HEK293 (cell line): ENCODE data around the gene STAC2.
A peak's percentile ranks its signal among the peaks of the same experiment; 100 is the strongest.

Source experiments
- CTCF ChIA-PET: fragments of 350-600 bp; formaldehyde crosslinking; extraction: SDS; loops from one replicate; lab custom pipeline; 2021; ENCODE audit warnings: antibody characterized with exemption; lab: Yijun Ruan, JAX
- POLR2A ChIA-PET: fragments of 300-600 bp; formaldehyde crosslinking; extraction: SDS; loops from one replicate; lab custom pipeline; 2020; ENCODE audit warnings: antibody characterized with exemption, inconsistent platforms; lab: Yijun Ruan, JAX
- H3K27ac ChIP-seq: fragments of 200-500 bp; sonication (Bioruptor generic); 2 replicates; pipeline ENCODE4 v1.5.1; 2014; ENCODE audit warnings: low read depth, low read length, control low read depth, inconsistent platforms; ENCODE audit errors: extremely low read depth
- H3K36me3 ChIP-seq, 2 experiments: fragments of 200-500 bp in 1 of 2; sonication (Bioruptor generic) in 1 of 2; 1 replicate in 1 of 2; 2 replicates in 1 of 2; pipeline ENCODE4 v1.5.1; 2014 to 2017; ENCODE audit warnings: inconsistent platforms in 2 of 2, low read length in 2 of 2; ENCODE audit not compliant: control insufficient read depth in 2 of 2, insufficient read depth in 1 of 2
- H3K4me1 ChIP-seq: fragments of 200-500 bp; sonication (Bioruptor generic); 2 replicates; pipeline ENCODE4 v1.5.1; 2014; ENCODE audit warnings: mild to moderate bottlenecking, low read length, inconsistent platforms; ENCODE audit not compliant: control insufficient read depth, insufficient read depth
- H3K4me3 ChIP-seq: 2 replicates; pipeline ENCODE4 v1.5.1; 2011; ENCODE audit warnings: low read depth, mild to moderate bottlenecking, control low read depth, low read length, moderate library complexity
- H3K9me3 ChIP-seq: fragments of 200-500 bp; sonication (Bioruptor generic); 2 replicates; pipeline ENCODE4 v1.5.1; 2014; ENCODE audit warnings: low read depth, low read length, inconsistent platforms; ENCODE audit not compliant: control insufficient read depth, insufficient read depth
- EGR2 ChIP-seq: fragments of 450-650 bp; formaldehyde crosslinking; IDR thresholded peaks from 2 replicates; pipeline ENCODE4 v1.5.1; 2016; ENCODE audit warnings: low read depth, missing biosample characterization, missing genetic modification characterization
- HOXA7 ChIP-seq: sonication (generic); formaldehyde crosslinking; IDR thresholded peaks from 2 replicates; pipeline ENCODE4 v1.8.1; 2022; ENCODE audit warnings: missing genetic modification reagents, borderline replicate concordance
- KLF1 ChIP-seq: fragments of 450-650 bp; formaldehyde crosslinking; IDR thresholded peaks from 2 replicates; pipeline ENCODE4 v1.5.1; 2016; ENCODE audit warnings: missing biosample characterization, missing genetic modification characterization
- KLF10 ChIP-seq: fragments of 450-650 bp; IDR thresholded peaks from 2 replicates; pipeline ENCODE4 v1.5.1; 2018; ENCODE audit warnings: missing biosample characterization, mild to moderate bottlenecking, missing genetic modification characterization
- KLF8 ChIP-seq: fragments of 450-650 bp; formaldehyde crosslinking; IDR thresholded peaks from 2 replicates; pipeline ENCODE4 v1.5.1; 2016; ENCODE audit warnings: missing biosample characterization, missing genetic modification characterization
- SP2 ChIP-seq: fragments of 450-650 bp; formaldehyde crosslinking; IDR thresholded peaks from 2 replicates; pipeline ENCODE4 v1.5.1; 2016; ENCODE audit warnings: missing biosample characterization, missing genetic modification characterization
- SP7 ChIP-seq: fragments of 450-650 bp; formaldehyde crosslinking; IDR thresholded peaks from 2 replicates; pipeline ENCODE4 v1.5.1; 2016; ENCODE audit warnings: missing biosample characterization, missing genetic modification characterization
- ZBTB17 ChIP-seq: fragments of 450-650 bp; formaldehyde crosslinking; IDR thresholded peaks from 2 replicates; pipeline ENCODE4 v1.5.1; 2016; ENCODE audit warnings: missing biosample characterization, missing genetic modification characterization
- ZFP37 ChIP-seq: fragments of 450-650 bp; formaldehyde crosslinking; IDR thresholded peaks from 2 replicates; pipeline ENCODE4 v1.5.1; 2016; ENCODE audit warnings: missing biosample characterization, missing genetic modification characterization
- ZNF121 ChIP-seq: fragments of 450-650 bp; formaldehyde crosslinking; IDR thresholded peaks from 2 replicates; pipeline ENCODE4 v1.5.1; 2016; ENCODE audit warnings: missing biosample characterization, missing genetic modification characterization
- ZNF394 ChIP-seq: fragments of 450-650 bp; formaldehyde crosslinking; IDR thresholded peaks from 2 replicates; pipeline ENCODE4 v1.5.1; 2016; ENCODE audit warnings: missing biosample characterization, missing genetic modification characterization, mild to moderate bottlenecking, moderate library complexity, borderline replicate concordance
- ZNF426 ChIP-seq: fragments of 450-650 bp; formaldehyde crosslinking; IDR thresholded peaks from 2 replicates; pipeline ENCODE4 v1.5.1; 2017; ENCODE audit warnings: missing biosample characterization, missing genetic modification characterization, mild to moderate bottlenecking, inconsistent platforms, moderate library complexity
- ZNF473 ChIP-seq: fragments of 450-650 bp; formaldehyde crosslinking; IDR thresholded peaks from 2 replicates; pipeline ENCODE4 v1.5.1; 2017; ENCODE audit warnings: missing biosample characterization, missing genetic modification characterization
- ZNF624 ChIP-seq: fragments of 450-650 bp; formaldehyde crosslinking; IDR thresholded peaks from 2 replicates; pipeline ENCODE4 v1.5.1; 2017; ENCODE audit warnings: missing biosample characterization, missing genetic modification characterization
- TF ChIP-seq, protein P1 (sequence below): fragments of 450-650 bp; formaldehyde crosslinking; IDR thresholded peaks from 2 replicates; pipeline ENCODE4 v1.5.1; 2016; ENCODE audit warnings: missing biosample characterization, missing genetic modification characterization
- TF ChIP-seq, protein P2 (sequence below): fragments of 450-650 bp; formaldehyde crosslinking; IDR thresholded peaks from 2 replicates; pipeline ENCODE4 v1.5.1; 2016; ENCODE audit warnings: missing biosample characterization, missing genetic modification characterization
- TF ChIP-seq, protein P3 (sequence below): fragments of 450-650 bp; formaldehyde crosslinking; IDR thresholded peaks from 2 replicates; pipeline ENCODE4 v1.5.1; 2016; ENCODE audit warnings: missing biosample characterization, missing genetic modification characterization
- TF ChIP-seq, protein P4 (sequence below): fragments of 450-650 bp; formaldehyde crosslinking; IDR thresholded peaks from 2 replicates; pipeline ENCODE4 v1.5.1; 2016; ENCODE audit warnings: missing biosample characterization, missing genetic modification characterization
- TF ChIP-seq, protein P5 (sequence below): fragments of 450-650 bp; formaldehyde crosslinking; IDR thresholded peaks from 2 replicates; pipeline ENCODE4 v1.5.1; 2016; ENCODE audit warnings: missing biosample characterization, missing genetic modification characterization
- TF ChIP-seq, protein P6 (sequence below): fragments of 450-650 bp; formaldehyde crosslinking; IDR thresholded peaks from 2 replicates; pipeline ENCODE4 v1.5.0; 2017; ENCODE audit warnings: missing biosample characterization, missing genetic modification characterization, borderline replicate concordance

STAC2 gene

DNA sequence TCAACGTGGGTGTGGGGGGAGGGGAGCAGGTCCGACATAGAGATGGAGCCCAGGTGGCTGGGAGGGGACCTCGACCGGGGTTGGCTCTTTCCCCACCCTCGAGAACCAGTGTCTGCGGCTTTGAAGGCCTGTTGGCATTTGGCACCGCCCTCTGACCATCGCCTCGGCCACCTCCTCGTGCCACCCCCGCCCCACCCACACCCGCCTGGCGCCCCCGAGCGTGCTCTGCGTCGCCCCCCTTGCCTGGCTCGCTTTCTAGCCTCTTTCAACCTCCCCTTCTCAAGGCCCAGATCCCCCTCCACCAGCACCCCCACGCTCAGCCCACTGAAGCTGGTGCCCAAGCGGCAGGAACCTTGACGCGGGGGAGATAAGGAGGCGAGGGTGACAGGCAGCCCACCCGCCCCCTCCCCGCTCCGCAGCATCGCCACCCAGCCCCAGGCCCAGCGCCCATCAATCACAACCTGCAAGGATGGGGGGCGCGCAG lies 28.9 kb downstream of the STAC2 start (continued):
- 0 out of 2 replicates have a peak, but pooled peaks have one; percentile 1 for TF ChIP-seq KLF10 (tag by site-specific recombination)
- TF ChIP-seq, protein P1, sequence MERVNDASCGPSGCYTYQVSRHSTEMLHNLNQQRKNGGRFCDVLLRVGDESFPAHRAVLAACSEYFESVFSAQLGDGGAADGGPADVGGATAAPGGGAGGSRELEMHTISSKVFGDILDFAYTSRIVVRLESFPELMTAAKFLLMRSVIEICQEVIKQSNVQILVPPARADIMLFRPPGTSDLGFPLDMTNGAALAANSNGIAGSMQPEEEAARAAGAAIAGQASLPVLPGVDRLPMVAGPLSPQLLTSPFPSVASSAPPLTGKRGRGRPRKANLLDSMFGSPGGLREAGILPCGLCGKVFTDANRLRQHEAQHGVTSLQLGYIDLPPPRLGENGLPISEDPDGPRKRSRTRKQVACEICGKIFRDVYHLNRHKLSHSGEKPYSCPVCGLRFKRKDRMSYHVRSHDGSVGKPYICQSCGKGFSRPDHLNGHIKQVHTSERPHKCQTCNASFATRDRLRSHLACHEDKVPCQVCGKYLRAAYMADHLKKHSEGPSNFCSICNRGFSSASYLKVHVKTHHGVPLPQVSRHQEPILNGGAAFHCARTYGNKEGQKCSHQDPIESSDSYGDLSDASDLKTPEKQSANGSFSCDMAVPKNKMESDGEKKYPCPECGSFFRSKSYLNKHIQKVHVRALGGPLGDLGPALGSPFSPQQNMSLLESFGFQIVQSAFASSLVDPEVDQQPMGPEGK (tag by site-specific recombination): peak; percentile 49
- TF ChIP-seq HOXA7 (CRISPR knock-in tag): no peak
- TF ChIP-seq SP2: peak; percentile 52
- TF ChIP-seq, protein P2, sequence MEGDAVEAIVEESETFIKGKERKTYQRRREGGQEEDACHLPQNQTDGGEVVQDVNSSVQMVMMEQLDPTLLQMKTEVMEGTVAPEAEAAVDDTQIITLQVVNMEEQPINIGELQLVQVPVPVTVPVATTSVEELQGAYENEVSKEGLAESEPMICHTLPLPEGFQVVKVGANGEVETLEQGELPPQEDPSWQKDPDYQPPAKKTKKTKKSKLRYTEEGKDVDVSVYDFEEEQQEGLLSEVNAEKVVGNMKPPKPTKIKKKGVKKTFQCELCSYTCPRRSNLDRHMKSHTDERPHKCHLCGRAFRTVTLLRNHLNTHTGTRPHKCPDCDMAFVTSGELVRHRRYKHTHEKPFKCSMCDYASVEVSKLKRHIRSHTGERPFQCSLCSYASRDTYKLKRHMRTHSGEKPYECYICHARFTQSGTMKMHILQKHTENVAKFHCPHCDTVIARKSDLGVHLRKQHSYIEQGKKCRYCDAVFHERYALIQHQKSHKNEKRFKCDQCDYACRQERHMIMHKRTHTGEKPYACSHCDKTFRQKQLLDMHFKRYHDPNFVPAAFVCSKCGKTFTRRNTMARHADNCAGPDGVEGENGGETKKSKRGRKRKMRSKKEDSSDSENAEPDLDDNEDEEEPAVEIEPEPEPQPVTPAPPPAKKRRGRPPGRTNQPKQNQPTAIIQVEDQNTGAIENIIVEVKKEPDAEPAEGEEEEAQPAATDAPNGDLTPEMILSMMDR (tag by site-specific recombination): peak; percentile 16; the same call in 1 of the 2 replicates
- TF ChIP-seq KLF1: peak; percentile 56; the same call in 1 of the 2 replicates
- peak; percentile 90 for TF ChIP-seq EGR2 (tag by site-specific recombination)
- TF ChIP-seq, protein P3, sequence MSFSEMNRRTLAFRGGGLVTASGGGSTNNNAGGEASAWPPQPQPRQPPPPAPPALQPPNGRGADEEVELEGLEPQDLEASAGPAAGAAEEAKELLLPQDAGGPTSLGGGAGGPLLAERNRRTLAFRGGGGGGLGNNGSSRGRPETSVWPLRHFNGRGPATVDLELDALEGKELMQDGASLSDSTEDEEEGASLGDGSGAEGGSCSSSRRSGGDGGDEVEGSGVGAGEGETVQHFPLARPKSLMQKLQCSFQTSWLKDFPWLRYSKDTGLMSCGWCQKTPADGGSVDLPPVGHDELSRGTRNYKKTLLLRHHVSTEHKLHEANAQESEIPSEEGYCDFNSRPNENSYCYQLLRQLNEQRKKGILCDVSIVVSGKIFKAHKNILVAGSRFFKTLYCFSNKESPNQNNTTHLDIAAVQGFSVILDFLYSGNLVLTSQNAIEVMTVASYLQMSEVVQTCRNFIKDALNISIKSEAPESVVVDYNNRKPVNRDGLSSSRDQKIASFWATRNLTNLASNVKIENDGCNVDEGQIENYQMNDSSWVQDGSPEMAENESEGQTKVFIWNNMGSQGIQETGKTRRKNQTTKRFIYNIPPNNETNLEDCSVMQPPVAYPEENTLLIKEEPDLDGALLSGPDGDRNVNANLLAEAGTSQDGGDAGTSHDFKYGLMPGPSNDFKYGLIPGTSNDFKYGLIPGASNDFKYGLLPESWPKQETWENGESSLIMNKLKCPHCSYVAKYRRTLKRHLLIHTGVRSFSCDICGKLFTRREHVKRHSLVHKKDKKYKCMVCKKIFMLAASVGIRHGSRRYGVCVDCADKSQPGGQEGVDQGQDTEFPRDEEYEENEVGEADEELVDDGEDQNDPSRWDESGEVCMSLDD (tag by site-specific recombination): peak; percentile 28; the same call in 1 of the 2 replicates
- TF ChIP-seq, all 188 proteins: peak for 11

DNA sequence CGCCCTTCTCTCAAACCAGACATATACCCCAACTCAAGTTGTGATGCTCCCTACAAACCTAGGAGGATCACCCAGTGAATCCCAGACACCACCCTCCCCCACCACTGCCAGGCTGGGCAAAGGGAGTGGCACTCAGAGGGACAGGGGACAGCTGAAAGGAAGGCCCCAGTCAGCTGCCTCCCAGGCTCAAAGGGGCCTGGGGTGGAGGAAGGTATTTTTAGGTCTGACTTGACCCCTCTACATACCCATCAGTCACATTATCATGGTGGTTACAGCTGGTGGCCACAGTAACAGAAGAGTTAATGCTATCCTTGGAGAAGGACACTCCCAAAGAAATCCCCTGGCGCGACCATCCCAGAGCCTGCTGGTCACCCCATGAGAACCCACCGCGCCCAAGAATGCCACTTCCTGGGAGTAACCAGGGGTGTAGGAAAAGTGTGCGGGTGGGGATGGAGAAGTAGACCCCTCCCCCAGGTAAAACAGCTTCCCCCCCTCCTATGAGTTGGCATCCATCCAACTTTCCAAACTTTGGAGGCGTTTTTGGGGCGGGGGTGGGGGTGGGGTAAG lies 29.4 kb downstream of the STAC2 start:
- no peaks in the 10 kb centered on the region for H3K9me3 ChIP-seq
- peaks cover 19% of the 10 kb centered on the region; the same call in 1 of the 2 replicates for H3K4me1 ChIP-seq
- ChIA-PET CTCF (interaction anchor here (0.5 to 3.5 kb wide), 8 partner anchors 10 to 48 kb away, joined by 3 to 28 read pairs (median 6); no protein-coding TSS in a partner anchor), POLR2A (interaction anchor here (0.9 to 2.2 kb wide), 3 partner anchors 9 to 48 kb away, joined by 3 to 15 read pairs (median 4); no protein-coding TSS in a partner anchor)
- no peak overlapping the region; the same call in 1 of the 2 replicates for H3K27ac ChIP-seq
- H3K4me3 ChIP-seq: peak overlapping the region; percentile 12; the same call in 1 of the 2 replicates
- H3K36me3 ChIP-seq: peaks cover 10 to 38% of the 10 kb centered on the region in 2 experiments
- TF ChIP-seq, protein P4, sequence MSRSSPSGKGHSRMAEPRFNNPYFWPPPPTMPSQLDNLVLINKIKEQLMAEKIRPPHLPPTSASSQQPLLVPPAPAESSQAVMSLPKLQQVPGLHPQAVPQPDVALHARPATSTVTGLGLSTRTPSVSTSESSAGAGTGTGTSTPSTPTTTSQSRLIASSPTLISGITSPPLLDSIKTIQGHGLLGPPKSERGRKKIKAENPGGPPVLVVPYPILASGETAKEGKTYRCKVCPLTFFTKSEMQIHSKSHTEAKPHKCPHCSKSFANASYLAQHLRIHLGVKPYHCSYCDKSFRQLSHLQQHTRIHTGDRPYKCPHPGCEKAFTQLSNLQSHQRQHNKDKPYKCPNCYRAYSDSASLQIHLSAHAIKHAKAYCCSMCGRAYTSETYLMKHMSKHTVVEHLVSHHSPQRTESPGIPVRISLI (tag by site-specific recombination): no peak
- TF ChIP-seq ZFP37 (tag by site-specific recombination) (no peak), KLF10 (tag by site-specific recombination) (0 out of 2 replicates have a peak, but pooled peaks have one; percentile 10), ZNF624 (no peak), SP7 (tag by site-specific recombination) (no peak), HOXA7 (CRISPR knock-in tag) (no peak), ZNF426 (tag by site-specific recombination) (no peak), ZNF121 (tag by site-specific recombination) (no peak), ZNF394 (tag by site-specific recombination) (no peak), KLF8 (tag by site-specific recombination) (0 out of 2 replicates have a peak, but pooled peaks have one; percentile 6), ZBTB17 (tag by site-specific recombination) (no peak), ZNF473 (tag by site-specific recombination) (no peak)
- TF ChIP-seq, protein P2 (tag by site-specific recombination): no peak
- TF ChIP-seq, protein P5, sequence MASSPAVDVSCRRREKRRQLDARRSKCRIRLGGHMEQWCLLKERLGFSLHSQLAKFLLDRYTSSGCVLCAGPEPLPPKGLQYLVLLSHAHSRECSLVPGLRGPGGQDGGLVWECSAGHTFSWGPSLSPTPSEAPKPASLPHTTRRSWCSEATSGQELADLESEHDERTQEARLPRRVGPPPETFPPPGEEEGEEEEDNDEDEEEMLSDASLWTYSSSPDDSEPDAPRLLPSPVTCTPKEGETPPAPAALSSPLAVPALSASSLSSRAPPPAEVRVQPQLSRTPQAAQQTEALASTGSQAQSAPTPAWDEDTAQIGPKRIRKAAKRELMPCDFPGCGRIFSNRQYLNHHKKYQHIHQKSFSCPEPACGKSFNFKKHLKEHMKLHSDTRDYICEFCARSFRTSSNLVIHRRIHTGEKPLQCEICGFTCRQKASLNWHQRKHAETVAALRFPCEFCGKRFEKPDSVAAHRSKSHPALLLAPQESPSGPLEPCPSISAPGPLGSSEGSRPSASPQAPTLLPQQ (tag by site-specific recombination): no peak
- TF ChIP-seq, protein P6, sequence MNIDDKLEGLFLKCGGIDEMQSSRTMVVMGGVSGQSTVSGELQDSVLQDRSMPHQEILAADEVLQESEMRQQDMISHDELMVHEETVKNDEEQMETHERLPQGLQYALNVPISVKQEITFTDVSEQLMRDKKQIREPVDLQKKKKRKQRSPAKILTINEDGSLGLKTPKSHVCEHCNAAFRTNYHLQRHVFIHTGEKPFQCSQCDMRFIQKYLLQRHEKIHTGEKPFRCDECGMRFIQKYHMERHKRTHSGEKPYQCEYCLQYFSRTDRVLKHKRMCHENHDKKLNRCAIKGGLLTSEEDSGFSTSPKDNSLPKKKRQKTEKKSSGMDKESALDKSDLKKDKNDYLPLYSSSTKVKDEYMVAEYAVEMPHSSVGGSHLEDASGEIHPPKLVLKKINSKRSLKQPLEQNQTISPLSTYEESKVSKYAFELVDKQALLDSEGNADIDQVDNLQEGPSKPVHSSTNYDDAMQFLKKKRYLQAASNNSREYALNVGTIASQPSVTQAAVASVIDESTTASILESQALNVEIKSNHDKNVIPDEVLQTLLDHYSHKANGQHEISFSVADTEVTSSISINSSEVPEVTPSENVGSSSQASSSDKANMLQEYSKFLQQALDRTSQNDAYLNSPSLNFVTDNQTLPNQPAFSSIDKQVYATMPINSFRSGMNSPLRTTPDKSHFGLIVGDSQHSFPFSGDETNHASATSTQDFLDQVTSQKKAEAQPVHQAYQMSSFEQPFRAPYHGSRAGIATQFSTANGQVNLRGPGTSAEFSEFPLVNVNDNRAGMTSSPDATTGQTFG (tag by site-specific recombination): no peak
